GM12878 (cell line): Measurements from ENCODE around the gene ARHGEF37.

Source experiments
- BRCA1 ChIP-seq: IDR thresholded peaks from 2 replicates; pipeline ENCODE4 v1.6.1; 2011; ENCODE audit warnings: low read depth, low read length, improper control_type of control experiment
- CTCF ChIP-seq, 3 experiments: IDR thresholded peaks in 2 of 3; conservative IDR thresholded peaks in 1 of 3; 2 replicates each; pipeline ENCODE4 v1.5.1; 2011; ENCODE audit warnings: low read depth in 3 of 3, low read length in 3 of 3, mild to moderate bottlenecking in 3 of 3, control low read depth in 2 of 3, moderate library complexity in 2 of 3, inconsistent platforms in 1 of 3, mixed read lengths in 1 of 3; ENCODE audit not compliant: control insufficient read depth in 2 of 3, insufficient read depth in 1 of 3; ENCODE audit errors: extremely low read depth in 1 of 3
- E2F4 ChIP-seq: IDR thresholded peaks from 2 replicates; pipeline ENCODE4 v1.6.1; 2012; ENCODE audit warnings: low read depth, low read length, improper control_type of control experiment
- HCFC1 ChIP-seq: fragments of 150-350 bp; IDR thresholded peaks from 2 replicates; pipeline ENCODE4 v1.6.1; 2014; ENCODE audit warnings: low read length
- POLR2A ChIP-seq: IDR thresholded peaks from 2 replicates; pipeline ENCODE4 v1.6.1; 2011; ENCODE audit warnings: low read depth, mild to moderate bottlenecking, low read length
- POLR2AphosphoS2 ChIP-seq: IDR thresholded peaks from 2 replicates; pipeline ENCODE4 v1.6.1; 2011; ENCODE audit warnings: low read depth, mild to moderate bottlenecking, low read length, improper control_type of control experiment, moderate library complexity
- PRDM15 ChIP-seq: fragments of 450-650 bp; formaldehyde crosslinking; IDR thresholded peaks from 2 replicates; pipeline ENCODE4 v1.4.0; 2020; ENCODE audit warnings: mild to moderate bottlenecking, moderate library complexity
- RAD21 ChIP-seq: IDR thresholded peaks from 2 replicates; pipeline ENCODE4 v1.6.1; 2011; ENCODE audit warnings: mild to moderate bottlenecking, low read depth, low read length, moderate library complexity; ENCODE audit not compliant: insufficient read depth
- USF2 ChIP-seq: IDR thresholded peaks from 2 replicates; pipeline ENCODE4 v1.6.1; 2011; ENCODE audit warnings: low read depth, low read length, improper control_type of control experiment, borderline replicate concordance
- ZBTB33 ChIP-seq: fragments of 450-650 bp; IDR thresholded peaks from 2 replicates; pipeline ENCODE4 v1.6.1; 2017; ENCODE audit warnings: mild to moderate bottlenecking
- TF ChIP-seq, protein P1 (sequence below): fragments of 450-650 bp; IDR thresholded peaks from 2 replicates; pipeline ENCODE4 v1.6.1; 2017; ENCODE audit warnings: mild to moderate bottlenecking, low read depth, inconsistent platforms; ENCODE audit not compliant: poor library complexity, severe bottlenecking

DNA sequence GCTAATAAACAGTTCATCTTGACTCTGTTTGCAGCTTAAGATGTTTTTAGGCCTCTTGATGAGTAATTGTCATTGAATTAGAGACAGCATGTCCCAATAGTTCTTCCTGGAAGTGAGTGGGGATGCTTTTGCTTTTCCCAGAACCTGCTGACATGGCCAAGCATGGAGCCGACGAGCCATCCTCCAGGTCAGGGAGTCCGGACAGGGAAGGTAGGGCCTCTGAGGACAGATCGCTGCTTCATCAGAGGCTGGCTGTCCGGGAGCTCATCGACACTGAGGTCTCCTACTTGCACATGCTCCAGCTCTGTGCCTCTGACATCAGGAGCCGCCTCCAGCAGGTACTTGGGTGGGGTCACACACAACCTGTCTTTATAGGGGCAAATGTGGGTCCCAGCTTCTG lies 16.3 kb downstream of the ARHGEF37 start:
- no peak for TF ChIP-seq RAD21
- TF ChIP-seq HCFC1 = no peak
- TF ChIP-seq CTCF (IDR thresholded peaks at IDR 0.05 in 2 of 3, conservative IDR thresholded peaks at IDR 0.05 in 1 of 3; ENCODE audit: control insufficient read depth in 2 of 3, extremely low read depth in 1 of 3, insufficient read depth in 1 of 3, low read depth in 3 of 3, low read length in 3 of 3) = no peak
- TF ChIP-seq, protein P1, sequence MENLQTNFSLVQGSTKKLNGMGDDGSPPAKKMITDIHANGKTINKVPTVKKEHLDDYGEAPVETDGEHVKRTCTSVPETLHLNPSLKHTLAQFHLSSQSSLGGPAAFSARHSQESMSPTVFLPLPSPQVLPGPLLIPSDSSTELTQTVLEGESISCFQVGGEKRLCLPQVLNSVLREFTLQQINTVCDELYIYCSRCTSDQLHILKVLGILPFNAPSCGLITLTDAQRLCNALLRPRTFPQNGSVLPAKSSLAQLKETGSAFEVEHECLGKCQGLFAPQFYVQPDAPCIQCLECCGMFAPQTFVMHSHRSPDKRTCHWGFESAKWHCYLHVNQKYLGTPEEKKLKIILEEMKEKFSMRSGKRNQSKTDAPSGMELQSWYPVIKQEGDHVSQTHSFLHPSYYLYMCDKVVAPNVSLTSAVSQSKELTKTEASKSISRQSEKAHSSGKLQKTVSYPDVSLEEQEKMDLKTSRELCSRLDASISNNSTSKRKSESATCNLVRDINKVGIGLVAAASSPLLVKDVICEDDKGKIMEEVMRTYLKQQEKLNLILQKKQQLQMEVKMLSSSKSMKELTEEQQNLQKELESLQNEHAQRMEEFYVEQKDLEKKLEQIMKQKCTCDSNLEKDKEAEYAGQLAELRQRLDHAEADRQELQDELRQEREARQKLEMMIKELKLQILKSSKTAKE = no peak
- TF ChIP-seq BRCA1 = no peak
- no peak for TF ChIP-seq E2F4
- no peak for TF ChIP-seq PRDM15 (CRISPR knock-in tag)
- no peak for TF ChIP-seq POLR2A
- TF ChIP-seq ZBTB33 = no peak
- TF ChIP-seq USF2 = no peak
- TF ChIP-seq POLR2AphosphoS2 = no peak
